CD14-positive monocyte (primary cell): ENCODE results near the gene ITPRIP. TPM values are rescaled to one million over a fixed set of nuclear protein-coding genes. Genes with fewer than 3 reads are reported as not detected.
A peak's percentile ranks its signal among the peaks of the same experiment; 100 is the strongest.

Experiments
- DNase-seq, 3 donors: peaks; one replicate each; pipeline ENCODE4 v3.0.0-alpha.2; 2011 to 2022
- H2AFZ ChIP-seq: 2 replicates; pipeline ENCODE4 v1.6.0; 2012; ENCODE audit warnings: mild to moderate bottlenecking, low read depth, low read length, inconsistent platforms; ENCODE audit not compliant: insufficient read depth, poor library complexity, severe bottlenecking
- H3K27ac ChIP-seq, 2 donors: 1 replicate in 1 of 2; 2 replicates in 1 of 2; pipeline ENCODE4 v1.5.1; 2012 to 2013; ENCODE audit warnings: low read length in 2 of 2, control low read depth in 1 of 2, inconsistent platforms in 1 of 2, low read depth in 1 of 2, mild to moderate bottlenecking in 1 of 2
- H3K27me3 ChIP-seq, 2 donors: one replicate each; pipeline versions ENCODE4 v1.6.0 to v1.6.1; 2011 to 2013; ENCODE audit warnings: low read length in 2 of 2; ENCODE audit not compliant: control insufficient read depth in 2 of 2, insufficient read depth in 2 of 2
- H3K36me3 ChIP-seq, 2 donors: replicated peaks in 1 of 2; 1 replicate in 1 of 2; 2 replicates in 1 of 2; pipeline versions ENCODE4 v1.5.1 to v1.6.1; 2012 to 2013; ENCODE audit warnings: low read length in 2 of 2, control low read depth in 1 of 2, inconsistent platforms in 1 of 2, mild to moderate bottlenecking in 1 of 2; ENCODE audit not compliant: insufficient read depth in 2 of 2, control insufficient read depth in 1 of 2
- H3K4me1 ChIP-seq, 2 donors: 1 replicate in 1 of 2; 2 replicates in 1 of 2; pipeline versions ENCODE4 v1.5.1 to v1.6.1; 2012 to 2013; ENCODE audit warnings: low read length in 2 of 2, control low read depth in 1 of 2, inconsistent platforms in 1 of 2, mild to moderate bottlenecking in 1 of 2, moderate library complexity in 1 of 2; ENCODE audit not compliant: insufficient read depth in 2 of 2, control insufficient read depth in 1 of 2
- H3K4me2 ChIP-seq: replicated peaks from 2 replicates; pipeline ENCODE3; 2012; ENCODE audit warnings: low read length, moderate library complexity, mild to moderate bottlenecking; ENCODE audit not compliant: poor library complexity, severe bottlenecking; ENCODE audit errors: extremely low read depth
- H3K4me3 ChIP-seq, 3 experiments: fragments of 200-600 bp in 1 of 3; sonication (generic) in 1 of 3; replicated peaks in 1 of 3; 1 replicate in 2 of 3; 2 replicates in 1 of 3; pipeline ENCODE4 v1.5.1; 2011 to 2013; ENCODE audit warnings: low read length in 3 of 3, mild to moderate bottlenecking in 3 of 3, control low read depth in 2 of 3, low read depth in 2 of 3, inconsistent platforms in 1 of 3, moderate library complexity in 1 of 3
- H3K79me2 ChIP-seq: 2 replicates; pipeline ENCODE4 v1.6.0; 2012; ENCODE audit warnings: mild to moderate bottlenecking, control low read depth, inconsistent platforms, low read length, moderate library complexity; ENCODE audit not compliant: insufficient read depth
- H3K9ac ChIP-seq: 2 replicates; pipeline ENCODE4 v1.6.0; 2017; ENCODE audit warnings: low read length, mild to moderate bottlenecking; ENCODE audit not compliant: insufficient read depth, poor library complexity, severe bottlenecking
- H3K9me3 ChIP-seq, 2 donors: replicated peaks in 1 of 2; 1 replicate in 1 of 2; 2 replicates in 1 of 2; pipeline versions ENCODE4 v1.5.1 to v1.6.1; 2012 to 2013; ENCODE audit warnings: low read length in 2 of 2, control low read depth in 1 of 2; ENCODE audit not compliant: control insufficient read depth in 1 of 2, insufficient read depth in 1 of 2
- H4K20me1 ChIP-seq: 2 replicates; pipeline ENCODE4 v1.6.0; 2012; ENCODE audit warnings: mild to moderate bottlenecking, low read length, control low read depth, moderate library complexity; ENCODE audit not compliant: insufficient read depth
- H3K27ac Mint-ChIP-seq, 7 donors: one replicate each; pipeline ENCODE4 v1.8.0; 2020; ENCODE audit warnings: mild to moderate bottlenecking in 7 of 7, mixed read lengths in 7 of 7, moderate library complexity in 6 of 7, inconsistent platforms in 2 of 7
- H3K27me3 Mint-ChIP-seq, 3 donors: one replicate each; pipeline ENCODE4 v1.8.0; 2021 to 2022; ENCODE audit warnings: low read depth in 3 of 3, mild to moderate bottlenecking in 3 of 3, mixed read lengths in 3 of 3, moderate library complexity in 3 of 3, inconsistent platforms in 1 of 3
- H3K36me3 Mint-ChIP-seq, 2 donors: one replicate each; pipeline ENCODE4 v1.8.0; 2020; ENCODE audit warnings: mixed read lengths in 2 of 2, inconsistent platforms in 1 of 2, mild to moderate bottlenecking in 1 of 2
- H3K4me1 Mint-ChIP-seq: one replicate; pipeline ENCODE4 v1.8.0; 2020; ENCODE audit warnings: mild to moderate bottlenecking, mixed read lengths
- H3K4me3 Mint-ChIP-seq, 2 donors: one replicate each; pipeline ENCODE4 v1.8.0; 2020; ENCODE audit warnings: mild to moderate bottlenecking in 2 of 2, mixed read lengths in 2 of 2, moderate library complexity in 1 of 2
- H3K9me3 Mint-ChIP-seq, 7 donors: one replicate each; pipeline ENCODE4 v1.8.0; 2020 to 2022; ENCODE audit warnings: mixed read lengths in 7 of 7, mild to moderate bottlenecking in 6 of 7, moderate library complexity in 6 of 7, inconsistent platforms in 2 of 7
- CTCF ChIP-seq: fragments of 200-600 bp; IDR thresholded peaks from one replicate; pipeline ENCODE4 v1.8.0; 2022; ENCODE audit warnings: antibody characterized with exemption, mild to moderate bottlenecking
- WGBS: methylation state at CpG from one replicate; pipeline ENCODE4 v1.1.5; 2013; ENCODE audit warnings: missing lambda C conversion rate; ENCODE audit not compliant: insufficient coverage; 5-methylcytosine and 5-hydroxymethylcytosine counted together
- intact Hi-C, 2 donors: fragments of 100-400 bp; cut with micrococcal nuclease; formaldehyde crosslinking; loops; one replicate each; pipeline versions ENCODE4 v1.15.0 to v1.15.1; 2023
- polyA plus RNA-seq, 3 donors: library from polyadenylated mRNA; depleted of rRNA in 1 of 3; unstranded in 2 of 3; stranded (reverse) in 1 of 3; fragments of 300-500 nt in 2 of 3; fragments of >200 nt in 1 of 3; fragmentation: Illumina TruSeq in 2 of 3; gene quantifications; 1 replicate in 2 of 3; 2 replicates in 1 of 3; pipeline ENCODE4 v1.2.3, GENCODE V29; 2012 to 2021

Gene ITPRIP
- polyA plus RNA-seq, 3 donors: 27.5 to 76.6 (median 35.7) TPM

GRCh38 chr10:104367904-104368303, 29.6 kb upstream of the ITPRIP start:
- H3K27me3 Mint-ChIP-seq: peaks cover 0 to 9% (median 5%) of the 10 kb centered on the region in 3 donors

GRCh38 chr10:104359811-104360210, 21.5 kb upstream of the ITPRIP start:
- H3K36me3 Mint-ChIP-seq: no peaks in the 10 kb centered on the region
- intact Hi-C loops: loop anchor here in 1 of 2 donors (10.0 kb wide), 2 partner anchors 125 to 445 kb away; partner anchors contain the start of genes CFAP43 and STN1
- WGBS: no CpG with 5 or more reads among the region's 2 CpGs
- no peak for TF ChIP-seq CTCF
- Histone ChIP-seq H4K20me1 (no peaks in the 10 kb centered on the region), H3K79me2 (no peaks in the 10 kb centered on the region), H3K9ac (no peak overlapping the region), H2AFZ (no peak overlapping the region), H3K9me3 (peaks cover 0 to 4% of the 10 kb centered on the region in 2 donors), H3K27ac (no peak overlapping the region), H3K4me2 (no peak overlapping the region), H3K4me1 (peaks cover 12 to 22% of the 10 kb centered on the region in 2 donors), H3K27me3 (peaks cover 2 to 3% of the 10 kb centered on the region in 2 donors), H3K36me3 (no peaks in the 10 kb centered on the region), H3K4me3 (no peak overlapping the region)
- H3K27me3 Mint-ChIP-seq: peaks cover 1 to 3% (median 1%) of the 10 kb centered on the region in 3 donors
- H3K27ac Mint-ChIP-seq: peak overlapping the region in 4 of 7 donors; percentile 40 to 77 (median 56)
- H3K9me3 Mint-ChIP-seq: peaks cover 3 to 9% (median 6%) of the 10 kb centered on the region in 7 donors
- no peak overlapping the region for H3K4me3 Mint-ChIP-seq
- peak in 1 of 3 donors; percentile 41 for DNase-seq
- peaks cover 12% of the 10 kb centered on the region for H3K4me1 Mint-ChIP-seq

More at GRCh38 chr10:104367904-104368303, 29.6 kb upstream of the ITPRIP start:
- 69% methylated on average over 2 of the region's 8 CpGs for WGBS
- H3K4me2 ChIP-seq: no peak overlapping the region
- intact Hi-C loops: no loop called here
- H3K27me3 ChIP-seq: peaks cover 2 to 12% of the 10 kb centered on the region in 2 donors
- H3K4me1 ChIP-seq: no peaks in the 10 kb centered on the region
- no peaks in the 10 kb centered on the region for H4K20me1 ChIP-seq
- DNase-seq: no peak
- H3K79me2 ChIP-seq: no peaks in the 10 kb centered on the region
- peaks cover 12 to 13% of the 10 kb centered on the region in 2 donors for H3K9me3 ChIP-seq
- H3K36me3 ChIP-seq: no peaks in the 10 kb centered on the region
- H3K4me1 Mint-ChIP-seq: no peaks in the 10 kb centered on the region
- H3K4me3 Mint-ChIP-seq: no peak overlapping the region
- H2AFZ ChIP-seq: no peak overlapping the region
- TF ChIP-seq CTCF: no peak
- H3K27ac ChIP-seq: no peak overlapping the region
- no peaks in the 10 kb centered on the region for H3K36me3 Mint-ChIP-seq
- no peak overlapping the region for H3K9ac ChIP-seq
- H3K9me3 Mint-ChIP-seq: peaks cover 0 to 15% (median 11%) of the 10 kb centered on the region in 7 donors
- no peak overlapping the region for H3K4me3 ChIP-seq
- no peak overlapping the region for H3K27ac Mint-ChIP-seq
